ENCODE results near the gene IRAK1. TPM values are rescaled to one million over a fixed set of nuclear protein-coding genes. Genes with fewer than 3 reads are reported as not detected.

Gene IRAK1
- 66.1 and 68.5 TPM in 2 replicates for polyA plus RNA-seq (2012; rRNA removed)
- polyA plus RNA-seq (2012; cell fraction: cytosol; rRNA removed) = 41.1 and 61.6 TPM in 2 replicates
- 108 and 160 TPM in 2 replicates for polyA plus RNA-seq (2012; cell fraction: nucleus; rRNA removed)

DNA sequence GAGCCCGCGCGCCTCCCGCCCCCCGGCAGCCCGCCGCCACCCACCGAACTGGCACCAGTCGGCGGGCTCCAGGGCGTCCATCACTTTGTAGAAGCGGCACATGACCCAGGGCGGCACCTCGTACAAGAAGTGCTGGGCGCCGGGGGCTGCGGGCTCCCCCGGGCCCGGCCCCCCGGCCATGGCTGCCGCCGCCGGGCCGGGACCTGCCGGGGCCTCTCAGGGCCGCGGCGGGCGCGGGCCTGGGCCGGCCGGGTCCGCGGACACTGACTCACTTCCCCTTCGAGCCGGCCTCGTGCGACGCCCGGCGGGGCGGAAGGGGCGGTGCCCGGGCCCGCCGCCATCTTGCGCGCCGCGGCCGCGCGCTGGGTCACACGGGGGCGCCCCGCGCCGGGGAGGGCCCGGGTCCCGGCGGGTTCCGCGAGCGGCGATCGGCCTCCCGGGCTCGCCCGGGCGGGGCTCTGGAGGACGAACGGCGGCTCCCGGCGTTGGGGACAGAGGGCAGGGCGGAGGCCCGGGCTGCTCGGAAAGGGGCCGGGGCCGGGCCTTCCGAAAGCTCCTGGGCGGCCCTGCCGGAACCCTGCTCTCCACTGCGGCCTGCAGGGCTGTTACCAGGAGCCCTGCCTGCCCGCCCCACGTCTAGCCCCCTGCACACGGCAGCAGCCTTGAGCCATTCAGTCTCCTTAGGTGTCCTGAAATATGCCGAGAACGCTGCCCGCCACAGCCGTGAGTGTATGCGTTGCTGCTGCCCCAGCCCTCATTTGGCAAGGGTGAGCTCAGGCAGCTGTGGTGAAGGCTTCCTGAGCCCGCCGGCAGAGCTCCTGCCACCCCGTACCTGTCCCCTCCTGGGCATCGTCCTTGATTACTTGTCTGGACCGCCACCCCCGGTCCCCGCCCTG, at the start of gene IRAK1:
Gene IRAK1 (minus strand): TSS at position 270 of the 896 bp plus-strand sequence. CDS start 90 bp downstream, at position 180.
- Histone ChIP-seq H3K36me3 (replicated peaks in 1 of 2; ENCODE audit: control insufficient read depth in 1 of 2, insufficient read depth in 2 of 2, low read length in 1 of 2) (peaks cover 0 to 19% of the 10 kb centered on the region in 2 experiments), H4K20me1 (ENCODE audit: insufficient read depth) (no peaks in the 10 kb centered on the region), H3K27me3 (ENCODE audit: insufficient read depth) (peaks cover 20% of the 10 kb centered on the region; the same call in 1 of the 2 replicates), H3K4me3 (ENCODE audit: low read depth in 2 of 2, low read length in 1 of 2) (peak within 1 kb of the TSS; percentile 52 to 57), H3K9ac (peak within 1 kb of the TSS; percentile 74), H3F3A (replicated peaks; ENCODE audit: insufficient read depth) (peaks cover 7% of the 10 kb centered on the region), H3K4me2 (peak within 1 kb of the TSS; percentile 84), H3K4me1 (ENCODE audit: control insufficient read depth in 1 of 2, insufficient read depth in 2 of 2, low read depth in 1 of 2, low read length in 1 of 2) (peaks cover 0 to 23% of the 10 kb centered on the region in 2 experiments; a peak in 1 of 4 replicates), H3K27ac (ENCODE audit: low read depth in 2 of 2, low read length in 1 of 2) (peak within 1 kb of the TSS; percentile 75 to 81), H3K79me2 (ENCODE audit: insufficient read depth) (peaks cover 26% of the 10 kb centered on the region), H2AFZ (ENCODE audit: low read depth) (no peak within 1 kb of the TSS), H3K9me3 (no peaks in the 10 kb centered on the region), H3K9me2 (no peaks in the 10 kb centered on the region)
- 43% methylated on average over 11 of the region's 99 CpGs for WGBS (ENCODE audit: low lambda C conversion rate)
- CTCF ChIA-PET = interaction anchor here (1.1 to 1.3 kb wide), 3 partner anchors 20 to 32 kb away, joined by 3 to 4 read pairs (median 3); no protein-coding TSS in a partner anchor
- POLR2A ChIA-PET = interaction anchor here (1.3 to 1.5 kb wide), 2 partner anchors 47 to 49 kb away, joined by 3 to 4 read pairs; partner anchors contain the start of genes HCFC1 and TMEM187
- 0 out of 2 replicates have a peak, but pooled peaks have one; percentile 52 for TF ChIP-seq YY1 (IDR thresholded peaks at IDR 0.05; ENCODE audit: low read depth)
- TF ChIP-seq MXI1 (IDR thresholded peaks at IDR 0.05; ENCODE audit: low read depth, low read length) = no peak
- TF ChIP-seq, protein P1, sequence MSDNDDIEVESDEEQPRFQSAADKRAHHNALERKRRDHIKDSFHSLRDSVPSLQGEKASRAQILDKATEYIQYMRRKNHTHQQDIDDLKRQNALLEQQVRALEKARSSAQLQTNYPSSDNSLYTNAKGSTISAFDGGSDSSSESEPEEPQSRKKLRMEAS (IDR thresholded peaks at IDR 0.05; ENCODE audit: low read depth) = peak; percentile 63
- DNase-seq = peak; percentile 89

DNA sequence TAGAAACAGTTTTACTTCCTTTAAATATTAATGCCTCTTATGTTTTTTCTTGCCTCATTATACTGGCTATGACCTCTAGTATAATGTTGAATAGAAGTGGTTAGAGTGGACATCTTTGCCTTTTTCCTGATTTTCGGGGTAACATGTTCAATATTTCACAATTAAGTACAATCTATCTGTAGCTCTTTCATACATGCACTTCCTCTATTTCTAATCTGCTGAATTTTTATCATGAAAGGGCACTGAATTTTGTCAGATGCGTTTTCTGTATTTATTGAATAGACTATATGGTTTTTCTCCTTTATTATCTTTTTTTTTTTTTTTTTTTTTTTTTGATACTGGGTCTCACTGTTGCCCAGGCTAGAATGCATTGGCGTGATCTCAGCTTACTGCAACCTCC, 48.9 kb upstream of the IRAK1 start:
- Histone ChIP-seq H3K27me3 (ENCODE audit: insufficient read depth) (no peaks in the 10 kb centered on the region; the same call in none of the 2 replicates), H3K9ac (no peak overlapping the region), H3K79me2 (ENCODE audit: insufficient read depth) (peaks cover 97% of the 10 kb centered on the region), H3K9me2 (no peaks in the 10 kb centered on the region), H3K4me1 (ENCODE audit: control insufficient read depth in 1 of 2, insufficient read depth in 2 of 2, low read depth in 1 of 2, low read length in 1 of 2) (no peaks in the 10 kb centered on the region; a peak in 1 of 4 replicates), H2AFZ (ENCODE audit: low read depth) (no peak overlapping the region), H3K27ac (ENCODE audit: low read depth in 2 of 2, low read length in 1 of 2) (no peak overlapping the region), H3K4me3 (ENCODE audit: low read depth in 2 of 2, low read length in 1 of 2) (no peak overlapping the region), H3K9me3 (no peaks in the 10 kb centered on the region), H3K36me3 (replicated peaks in 1 of 2; ENCODE audit: control insufficient read depth in 1 of 2, insufficient read depth in 2 of 2, low read length in 1 of 2) (no peaks in the 10 kb centered on the region), H3F3A (replicated peaks; ENCODE audit: insufficient read depth) (peaks cover 6% of the 10 kb centered on the region), H4K20me1 (ENCODE audit: insufficient read depth) (peaks cover 60% of the 10 kb centered on the region), H3K4me2 (no peak overlapping the region)
- TF ChIP-seq ELF1 (IDR thresholded peaks at IDR 0.05) (no peak), CHD2 (IDR thresholded peaks at IDR 0.05; ENCODE audit: low read length, partially characterized antibody) (no peak), MXI1 (IDR thresholded peaks at IDR 0.05; ENCODE audit: low read depth, low read length) (no peak), GABPA (IDR thresholded peaks at IDR 0.05; ENCODE audit: low read depth) (no peak), POLR2AphosphoS5 (IDR thresholded peaks at IDR 0.05; ENCODE audit: low read depth, low read length) (no peak), NFIC (IDR thresholded peaks at IDR 0.05; ENCODE audit: borderline replicate concordance) (no peak), EZH2phosphoT487 (IDR thresholded peaks at IDR 0.05; ENCODE audit: borderline replicate concordance, low read depth) (no peak), TCF12 (IDR thresholded peaks at IDR 0.05) (no peak)
- TF ChIP-seq, protein P2, sequence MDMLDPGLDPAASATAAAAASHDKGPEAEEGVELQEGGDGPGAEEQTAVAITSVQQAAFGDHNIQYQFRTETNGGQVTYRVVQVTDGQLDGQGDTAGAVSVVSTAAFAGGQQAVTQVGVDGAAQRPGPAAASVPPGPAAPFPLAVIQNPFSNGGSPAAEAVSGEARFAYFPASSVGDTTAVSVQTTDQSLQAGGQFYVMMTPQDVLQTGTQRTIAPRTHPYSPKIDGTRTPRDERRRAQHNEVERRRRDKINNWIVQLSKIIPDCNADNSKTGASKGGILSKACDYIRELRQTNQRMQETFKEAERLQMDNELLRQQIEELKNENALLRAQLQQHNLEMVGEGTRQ (IDR thresholded peaks at IDR 0.05; ENCODE audit: borderline replicate concordance, low read depth, low read length) = no peak
- TF ChIP-seq, protein P3, sequence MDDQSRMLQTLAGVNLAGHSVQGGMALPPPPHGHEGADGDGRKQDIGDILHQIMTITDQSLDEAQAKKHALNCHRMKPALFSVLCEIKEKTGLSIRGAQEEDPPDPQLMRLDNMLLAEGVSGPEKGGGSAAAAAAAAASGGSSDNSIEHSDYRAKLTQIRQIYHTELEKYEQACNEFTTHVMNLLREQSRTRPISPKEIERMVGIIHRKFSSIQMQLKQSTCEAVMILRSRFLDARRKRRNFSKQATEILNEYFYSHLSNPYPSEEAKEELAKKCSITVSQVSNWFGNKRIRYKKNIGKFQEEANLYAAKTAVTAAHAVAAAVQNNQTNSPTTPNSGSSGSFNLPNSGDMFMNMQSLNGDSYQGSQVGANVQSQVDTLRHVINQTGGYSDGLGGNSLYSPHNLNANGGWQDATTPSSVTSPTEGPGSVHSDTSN (IDR thresholded peaks at IDR 0.05) = no peak
- TF ChIP-seq, protein P1 (IDR thresholded peaks at IDR 0.05; ENCODE audit: low read depth) = no peak
- TF ChIP-seq, protein P4, sequence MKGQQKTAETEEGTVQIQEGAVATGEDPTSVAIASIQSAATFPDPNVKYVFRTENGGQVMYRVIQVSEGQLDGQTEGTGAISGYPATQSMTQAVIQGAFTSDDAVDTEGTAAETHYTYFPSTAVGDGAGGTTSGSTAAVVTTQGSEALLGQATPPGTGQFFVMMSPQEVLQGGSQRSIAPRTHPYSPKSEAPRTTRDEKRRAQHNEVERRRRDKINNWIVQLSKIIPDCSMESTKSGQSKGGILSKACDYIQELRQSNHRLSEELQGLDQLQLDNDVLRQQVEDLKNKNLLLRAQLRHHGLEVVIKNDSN (IDR thresholded peaks at IDR 0.05; ENCODE audit: borderline replicate concordance, low read depth) = no peak
- 59% methylated on average over 3 of the region's 3 CpGs for WGBS (ENCODE audit: low lambda C conversion rate)
- POLR2A ChIA-PET = no interaction called here
- CTCF ChIA-PET = no interaction called here
- no peak for DNase-seq
